Fibroblast of skin of left biceps (primary cell): ENCODE data around the gene SRRM1.
"Not testable (repeated sequence)": the region's sequence is repeated elsewhere in the genome, so short reads cannot be mapped to it uniquely, and the experiment has no call there.

Experiments
- DNase-seq, 2 experiments: peaks; one replicate each; pipeline ENCODE4 v3.0.0-alpha.2; 2013; ENCODE audit warnings: low read depth in 2 of 2

SRRM1 gene

DNA sequence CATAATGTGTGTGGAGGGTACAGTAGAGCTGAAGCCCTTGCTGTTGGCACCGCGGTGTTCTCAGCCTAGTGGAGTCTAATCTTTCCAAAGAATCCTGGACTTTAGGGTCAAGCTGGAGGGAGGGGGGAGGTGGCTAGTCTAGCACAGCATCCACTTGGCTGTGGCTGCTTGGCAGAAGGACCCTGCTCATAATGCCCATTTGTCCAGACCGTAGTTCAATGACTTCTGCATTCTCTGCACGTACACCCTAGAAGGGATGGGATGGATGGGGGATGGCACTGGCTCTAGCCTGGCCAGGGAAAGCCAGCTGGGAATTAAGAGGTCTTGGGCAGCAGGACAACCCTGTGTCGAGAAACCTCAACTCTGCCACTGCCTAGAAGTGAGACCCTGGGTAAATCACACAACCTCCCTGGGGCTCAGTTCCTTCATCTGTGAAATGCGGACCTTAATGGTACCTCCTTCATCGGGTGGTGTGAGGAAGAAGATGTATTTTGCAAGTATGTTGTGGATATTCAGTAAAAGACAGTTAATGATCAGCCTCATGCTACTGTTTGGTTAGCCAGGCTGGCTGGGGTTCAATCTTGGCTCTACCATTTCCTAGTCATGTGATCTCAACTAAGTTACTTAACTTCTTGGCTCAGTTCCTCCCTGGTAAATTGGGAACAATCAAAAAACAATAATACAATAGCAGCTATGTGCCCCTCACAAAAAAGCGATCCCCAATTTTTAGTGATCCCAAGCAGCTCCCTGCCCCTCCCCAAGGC is 75.0 kb downstream of the SRRM1 start:
- no peak for DNase-seq

DNA sequence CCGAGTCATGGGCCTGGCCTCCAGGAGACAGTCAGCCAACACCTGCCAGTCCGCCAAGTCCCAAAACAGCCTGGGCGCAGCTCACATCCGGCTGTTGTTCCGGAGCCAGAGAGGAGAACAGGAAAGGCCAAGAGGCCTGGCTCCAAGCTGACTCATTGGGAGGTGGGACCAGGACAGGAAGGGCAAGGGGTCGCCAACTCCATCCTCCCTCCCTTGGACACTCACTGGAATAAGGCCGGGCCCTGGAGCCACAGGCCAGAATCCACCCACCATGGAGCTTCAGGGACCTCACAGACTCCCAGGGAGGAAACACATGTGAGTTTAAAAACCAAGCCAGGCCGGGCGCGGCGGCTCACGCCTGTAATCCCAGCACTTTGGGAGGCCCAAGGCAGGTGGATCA is 77.0 kb downstream of the SRRM1 start:
- DNase-seq: no peak

DNA sequence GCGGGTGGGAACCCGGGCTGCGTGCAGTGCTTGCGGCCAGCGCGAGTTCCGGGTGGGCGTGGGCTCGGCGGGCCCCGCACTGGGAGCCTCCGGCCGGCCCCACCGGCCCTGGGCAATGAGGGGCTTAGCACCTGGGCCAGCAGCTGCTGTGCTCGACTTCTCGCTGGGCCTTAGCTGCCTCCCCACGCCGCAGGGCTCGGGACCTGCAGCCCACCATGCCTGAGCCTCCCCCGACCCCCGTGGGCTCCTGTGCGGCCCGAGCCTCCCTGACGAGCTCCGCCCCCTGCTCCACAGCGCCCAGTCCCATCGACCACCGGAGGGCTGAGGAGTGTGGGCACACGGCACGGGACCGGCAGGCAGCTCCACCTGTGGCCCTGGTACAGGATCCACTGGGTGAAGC is 78.4 kb downstream of the SRRM1 start:
- no peak for DNase-seq

DNA sequence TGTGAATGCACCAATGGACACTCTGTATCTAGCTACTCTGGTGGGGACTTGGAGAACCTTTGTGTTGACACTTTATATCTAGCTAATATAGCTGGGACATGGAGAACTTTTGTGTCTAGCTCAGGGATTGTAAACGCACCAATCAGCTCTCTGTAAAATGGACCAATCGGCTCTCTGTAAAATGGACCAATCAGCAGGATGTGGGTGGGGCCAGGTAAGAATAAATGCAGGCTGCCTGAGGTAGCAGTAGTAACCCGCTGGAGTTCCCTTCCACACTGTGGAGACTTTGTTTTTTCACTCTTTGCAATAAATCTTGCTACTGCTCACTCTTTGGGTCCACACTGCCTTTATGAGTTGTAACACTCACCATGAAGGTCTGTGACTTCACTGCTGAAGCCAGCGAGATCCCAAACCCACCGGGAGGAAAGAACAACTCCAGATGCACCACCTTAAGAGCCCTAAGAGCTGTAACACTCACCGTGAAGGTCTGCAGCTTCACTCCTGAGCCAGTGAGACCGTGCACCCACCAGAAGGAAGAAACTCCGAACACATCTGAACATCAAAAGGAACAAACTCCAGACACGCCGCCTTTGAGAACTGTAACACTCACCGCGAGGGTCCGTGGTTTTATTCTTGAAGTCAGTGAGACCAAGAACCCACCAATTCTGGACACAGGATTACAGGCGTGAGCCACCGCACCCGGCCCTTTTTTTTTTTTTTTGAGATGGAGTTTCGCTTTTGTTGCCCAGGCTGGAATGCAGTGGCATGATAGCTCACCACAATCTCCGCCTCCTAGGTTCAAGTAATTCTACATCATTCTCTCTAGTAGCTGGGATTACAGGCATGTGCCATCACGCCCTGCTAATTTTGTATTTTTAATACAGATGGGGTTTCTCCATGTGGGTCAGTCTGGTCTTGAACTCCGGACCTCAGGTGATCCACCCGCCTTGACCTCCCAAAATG is 79.3 kb downstream of the SRRM1 start:
- not testable (repeated sequence) for DNase-seq
